B cell (primary cell): ENCODE data around the gene LSM7. TPM values are rescaled to one million over a fixed set of nuclear protein-coding genes. Genes with fewer than 3 reads are reported as not detected.
A peak's percentile ranks its signal among the peaks of the same experiment; 100 is the strongest.

Source experiments
- ATAC-seq: fragments of 200-7000 bp; cut with Tn5 transposase; one replicate; pipeline ENCODE4 v1.10.0; 2021; ENCODE audit warnings: low read depth, mild to moderate bottlenecking, moderate number of reproducible peaks, moderate library complexity
- CTCF ChIA-PET: fragments of 350-600 bp; sonication (Branson Sonifier 250); formaldehyde crosslinking; loops from one replicate; lab custom pipeline; 2021; ENCODE audit warnings: antibody characterized with exemption, inconsistent platforms; lab: Charles Lee
- POLR2A ChIA-PET: fragments of 350-600 bp; sonication (Branson Sonifier 250); formaldehyde crosslinking; loops from one replicate; lab custom pipeline; 2021; ENCODE audit warnings: antibody characterized with exemption; lab: Charles Lee
- DNase-seq: peaks from one replicate; pipeline ENCODE4 v3.0.0; 2013
- H2AFZ ChIP-seq: 2 replicates; pipeline ENCODE4 v1.6.1; 2012; ENCODE audit warnings: mild to moderate bottlenecking, low read depth, low read length; ENCODE audit not compliant: insufficient read depth, poor library complexity, severe bottlenecking
- H3K27ac ChIP-seq, 2 donors: 1 replicate in 1 of 2; 2 replicates in 1 of 2; pipeline ENCODE4 v1.5.1; 2012 to 2013; ENCODE audit warnings: low read length in 2 of 2, mild to moderate bottlenecking in 2 of 2, moderate library complexity in 1 of 2
- H3K27me3 ChIP-seq, 4 experiments: fragments of 200-600 bp in 1 of 4; sonication (generic) in 1 of 4; replicated peaks in 1 of 4; 1 replicate in 2 of 4; 2 replicates in 2 of 4; pipeline versions ENCODE4 v1.6.1 to v1.7.0; 2013 to 2016; ENCODE audit warnings: low read length in 3 of 4, mild to moderate bottlenecking in 2 of 4, mixed read lengths in 1 of 4, moderate library complexity in 1 of 4; ENCODE audit not compliant: insufficient read depth in 4 of 4, control insufficient read depth in 3 of 4; ENCODE audit errors: control extremely low read depth in 1 of 4
- H3K36me3 ChIP-seq, 2 experiments: replicated peaks in 1 of 2; 1 replicate in 1 of 2; 2 replicates in 1 of 2; pipeline versions ENCODE4 v1.6.1 to v1.7.1; 2013; ENCODE audit warnings: low read length in 1 of 2; ENCODE audit not compliant: insufficient read depth in 2 of 2, control insufficient read depth in 1 of 2; ENCODE audit errors: control extremely low read depth in 1 of 2, extremely low read depth in 1 of 2
- H3K4me1 ChIP-seq, 2 donors: fragments of 200-600 bp in 1 of 2; sonication (generic) in 1 of 2; 1 replicate in 1 of 2; 2 replicates in 1 of 2; pipeline versions ENCODE4 v1.5.1 to v1.6.1; 2013 to 2017; ENCODE audit warnings: low read length in 2 of 2; ENCODE audit not compliant: control insufficient read depth in 2 of 2, insufficient read depth in 2 of 2
- H3K4me2 ChIP-seq: replicated peaks from 2 replicates; pipeline ENCODE3; 2012; ENCODE audit warnings: mild to moderate bottlenecking, low read depth, low read length; ENCODE audit not compliant: poor library complexity, severe bottlenecking
- H3K4me3 ChIP-seq, 5 experiments: fragments of 200-600 bp in 1 of 5; sonication (generic) in 1 of 5; 1 replicate in 3 of 5; 2 replicates in 2 of 5; pipeline versions ENCODE4 v1.5.1 to v1.7.0; 2011 to 2016; ENCODE audit warnings: low read length in 4 of 5, mild to moderate bottlenecking in 4 of 5, low read depth in 2 of 5, control low read depth in 1 of 5, moderate library complexity in 1 of 5; ENCODE audit not compliant: insufficient read depth in 1 of 5; ENCODE audit errors: control extremely low read depth in 1 of 5, extremely low read depth in 1 of 5
- H3K79me2 ChIP-seq: fragments of 200-600 bp; sonication (generic); one replicate; pipeline ENCODE4 v1.6.0; 2016; ENCODE audit warnings: low read length; ENCODE audit not compliant: control insufficient read depth, insufficient read depth
- H3K9ac ChIP-seq: fragments of 200-600 bp; sonication (generic); 2 replicates; pipeline ENCODE4 v1.6.1; 2017; ENCODE audit warnings: mild to moderate bottlenecking, low read length, moderate library complexity
- H3K9me3 ChIP-seq, 3 donors: one replicate each; pipeline versions ENCODE4 v1.6.1 to v1.7.1; 2013; ENCODE audit warnings: low read length in 2 of 3; ENCODE audit not compliant: control insufficient read depth in 2 of 3, insufficient read depth in 1 of 3; ENCODE audit errors: control extremely low read depth in 1 of 3
- H4K20me1 ChIP-seq: 2 replicates; pipeline ENCODE4 v1.6.0; 2012; ENCODE audit warnings: mild to moderate bottlenecking, low read length; ENCODE audit not compliant: insufficient read depth, control insufficient read depth, poor library complexity, severe bottlenecking
- H3K27ac Mint-ChIP-seq: one replicate; pipeline ENCODE4 v1.8.0; 2021; ENCODE audit warnings: mixed read lengths
- H3K27me3 Mint-ChIP-seq: one replicate; pipeline ENCODE4 v1.8.0; 2021; ENCODE audit warnings: mixed read lengths
- H3K4me1 Mint-ChIP-seq: one replicate; pipeline ENCODE4 v1.8.0; 2021; ENCODE audit warnings: mixed read lengths
- H3K4me3 Mint-ChIP-seq: one replicate; pipeline ENCODE4 v1.8.0; 2021; ENCODE audit warnings: mixed read lengths
- H3K9me3 Mint-ChIP-seq: one replicate; pipeline ENCODE4 v1.8.0; 2022; ENCODE audit warnings: mixed read lengths; ENCODE audit not compliant: insufficient read depth
- EZH2 ChIP-seq: IDR thresholded peaks from 2 replicates; pipeline ENCODE4 v1.6.1; 2012; ENCODE audit warnings: borderline replicate concordance, low read depth, mild to moderate bottlenecking, moderate library complexity, low read length; ENCODE audit not compliant: insufficient read depth, poor library complexity, severe bottlenecking
- WGBS: methylation state at CpG from one replicate; pipeline ENCODE4 v1.1.5; 2013; ENCODE audit warnings: missing lambda C conversion rate; ENCODE audit not compliant: insufficient coverage; 5-methylcytosine and 5-hydroxymethylcytosine counted together
- intact Hi-C: fragments of 100-400 bp; cut with micrococcal nuclease; formaldehyde crosslinking; loops from one replicate; pipeline ENCODE4 v1.10.0; 2022
- polyA plus RNA-seq: library from polyadenylated mRNA; depleted of rRNA; stranded (reverse); fragments of >200 nt; gene quantifications from 2 replicates; pipeline ENCODE4 v1.2.3, GENCODE V29; 2012
- total RNA-seq, 2 donors: library from RNA; stranded (reverse); fragments of 120-200 nt in 1 of 2; gene quantifications; 1 replicate in 1 of 2; 2 replicates in 1 of 2; pipeline versions ENCODE4 v1.2.3 to v1.2.4, GENCODE V29; 2013 to 2022
- TF ChIP-seq, protein P1 (sequence below): fragments of 200-600 bp; IDR thresholded peaks from one replicate; pipeline ENCODE4 v1.8.0; 2022; ENCODE audit warnings: antibody characterized with exemption, mild to moderate bottlenecking

LSM7 gene
- total and polyA plus RNA-seq, 2 donors (not counting 1 experiment from before 2014, with no cell fraction given), result 201 to 820 TPM

DNA sequence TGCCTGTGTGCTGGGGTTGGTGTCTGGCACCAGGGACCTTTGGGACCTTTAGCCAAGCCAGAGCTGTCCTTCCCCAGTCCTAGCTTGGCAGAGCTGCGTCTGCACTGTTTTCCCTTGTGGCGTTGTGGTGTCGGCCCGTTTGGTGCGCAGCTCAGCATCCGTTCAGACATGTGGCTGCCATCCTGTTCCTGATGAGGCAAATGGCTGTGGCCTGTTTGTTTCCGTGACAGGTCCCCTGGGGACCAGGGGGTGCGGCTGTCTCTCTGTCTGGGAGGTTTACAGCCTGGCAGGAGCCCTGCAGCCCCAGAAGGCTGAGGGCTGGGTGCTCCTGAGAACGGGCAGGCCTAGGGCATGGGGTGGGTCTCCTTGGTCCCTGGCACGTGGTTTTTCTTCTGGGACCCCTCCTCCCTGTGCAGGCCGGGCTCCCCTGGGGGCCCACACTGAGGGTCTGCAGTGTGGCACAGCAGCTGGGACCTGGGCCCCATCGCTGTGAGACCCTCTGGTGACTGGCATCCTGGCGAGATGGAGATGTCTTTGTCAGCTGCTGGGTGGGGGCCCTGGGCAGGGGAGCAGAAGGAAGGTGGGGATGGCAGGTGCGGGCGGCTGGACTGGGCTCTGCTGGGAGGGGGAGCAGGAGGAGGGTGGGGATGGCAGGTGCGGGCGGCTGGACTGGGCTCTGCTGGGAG lies 4.1 kb upstream of the LSM7 start:
- 2% methylated on average over 17 of the region's 17 CpGs for WGBS
- H3K4me3 Mint-ChIP-seq, result peak overlapping the region; percentile 87
- H3K9ac ChIP-seq, result peak overlapping the region; percentile 56
- TF ChIP-seq EZH2, result no peak
- TF ChIP-seq, protein P1, sequence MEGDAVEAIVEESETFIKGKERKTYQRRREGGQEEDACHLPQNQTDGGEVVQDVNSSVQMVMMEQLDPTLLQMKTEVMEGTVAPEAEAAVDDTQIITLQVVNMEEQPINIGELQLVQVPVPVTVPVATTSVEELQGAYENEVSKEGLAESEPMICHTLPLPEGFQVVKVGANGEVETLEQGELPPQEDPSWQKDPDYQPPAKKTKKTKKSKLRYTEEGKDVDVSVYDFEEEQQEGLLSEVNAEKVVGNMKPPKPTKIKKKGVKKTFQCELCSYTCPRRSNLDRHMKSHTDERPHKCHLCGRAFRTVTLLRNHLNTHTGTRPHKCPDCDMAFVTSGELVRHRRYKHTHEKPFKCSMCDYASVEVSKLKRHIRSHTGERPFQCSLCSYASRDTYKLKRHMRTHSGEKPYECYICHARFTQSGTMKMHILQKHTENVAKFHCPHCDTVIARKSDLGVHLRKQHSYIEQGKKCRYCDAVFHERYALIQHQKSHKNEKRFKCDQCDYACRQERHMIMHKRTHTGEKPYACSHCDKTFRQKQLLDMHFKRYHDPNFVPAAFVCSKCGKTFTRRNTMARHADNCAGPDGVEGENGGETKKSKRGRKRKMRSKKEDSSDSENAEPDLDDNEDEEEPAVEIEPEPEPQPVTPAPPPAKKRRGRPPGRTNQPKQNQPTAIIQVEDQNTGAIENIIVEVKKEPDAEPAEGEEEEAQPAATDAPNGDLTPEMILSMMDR, result no peak
- H3K27me3 ChIP-seq, result no peaks in the 10 kb centered on the region
- H3K36me3 ChIP-seq, result peaks cover 0 to 23% of the 10 kb centered on the region in 2 experiments
- H3K4me3 ChIP-seq, result peak overlapping the region in 4 of 5 experiments; percentile 33 to 55 (median 46)
- peaks cover 99% of the 10 kb centered on the region for H3K79me2 ChIP-seq
- peak overlapping the region; percentile 94 for H3K4me2 ChIP-seq
- peak overlapping the region; percentile 59 for H2AFZ ChIP-seq
- ChIA-PET POLR2A (interaction anchor here (0.6 to 2.8 kb wide), 24 partner anchors 9 to 349 kb away, joined by 3 to 19 read pairs (median 5); partner anchors contain the start of gene DOT1L), CTCF (interaction anchor here (0.5 to 2.6 kb wide), 10 partner anchors 14 to 366 kb away, joined by 3 to 17 read pairs (median 4); no protein-coding TSS in a partner anchor)
- peaks cover 50 to 61% of the 10 kb centered on the region in 2 donors for H3K4me1 ChIP-seq
- peak overlapping the region; percentile 99 for H3K27ac Mint-ChIP-seq
- intact Hi-C loops, result loop anchor here (1.0 to 2.0 kb wide), 5 partner anchors 8 to 62 kb away; no protein-coding TSS in a partner anchor
- peak; percentile 84 for ATAC-seq
- peaks cover 33% of the 10 kb centered on the region for H4K20me1 ChIP-seq
- H3K27ac ChIP-seq, result peak overlapping the region; percentile 91 to 97
- peaks cover 70% of the 10 kb centered on the region for H3K4me1 Mint-ChIP-seq
- peak; percentile 95 for DNase-seq
- peaks cover 0 to 11% (median 0%) of the 10 kb centered on the region in 3 donors for H3K9me3 ChIP-seq
- H3K9me3 Mint-ChIP-seq, result peaks cover 2% of the 10 kb centered on the region
- no peaks in the 10 kb centered on the region for H3K27me3 Mint-ChIP-seq
